HEK293T (cell line): ENCODE results near the gene CBX2.

Experiments
- BHLHE40 ChIP-seq: fragments of 450-650 bp; IDR thresholded peaks from 2 replicates; pipeline ENCODE4 v1.6.1; 2016; ENCODE audit warnings: mild to moderate bottlenecking, moderate library complexity, borderline replicate concordance
- ELF4 ChIP-seq: fragments of 450-650 bp; IDR thresholded peaks from 2 replicates; pipeline ENCODE4 v1.6.1; 2017; ENCODE audit warnings: antibody characterized with exemption
- FOXA1 ChIP-seq: fragments of 450-650 bp; IDR thresholded peaks from 2 replicates; pipeline ENCODE4 v1.6.1; 2016; ENCODE audit warnings: mild to moderate bottlenecking
- FOXK2 ChIP-seq: fragments of 450-650 bp; IDR thresholded peaks from 2 replicates; pipeline ENCODE4 v1.6.1; 2016; ENCODE audit warnings: mild to moderate bottlenecking
- FOXM1 ChIP-seq: fragments of 450-650 bp; IDR thresholded peaks from 2 replicates; pipeline ENCODE4 v1.6.1; 2017; ENCODE audit warnings: mild to moderate bottlenecking, borderline replicate concordance
- HDGF ChIP-seq: fragments of 450-650 bp; IDR thresholded peaks from 2 replicates; pipeline ENCODE4 v1.6.1; 2017; ENCODE audit warnings: antibody characterized with exemption, borderline replicate concordance
- SP1 ChIP-seq: fragments of 450-650 bp; IDR thresholded peaks from 2 replicates; pipeline ENCODE4 v1.6.1; 2017
- TARDBP ChIP-seq: fragments of 450-650 bp; IDR thresholded peaks from 2 replicates; pipeline ENCODE4 v1.6.1; 2016
- TF ChIP-seq, protein P1 (sequence below): fragments of 450-650 bp; IDR thresholded peaks from 2 replicates; pipeline ENCODE4 v1.6.1; 2016

DNA sequence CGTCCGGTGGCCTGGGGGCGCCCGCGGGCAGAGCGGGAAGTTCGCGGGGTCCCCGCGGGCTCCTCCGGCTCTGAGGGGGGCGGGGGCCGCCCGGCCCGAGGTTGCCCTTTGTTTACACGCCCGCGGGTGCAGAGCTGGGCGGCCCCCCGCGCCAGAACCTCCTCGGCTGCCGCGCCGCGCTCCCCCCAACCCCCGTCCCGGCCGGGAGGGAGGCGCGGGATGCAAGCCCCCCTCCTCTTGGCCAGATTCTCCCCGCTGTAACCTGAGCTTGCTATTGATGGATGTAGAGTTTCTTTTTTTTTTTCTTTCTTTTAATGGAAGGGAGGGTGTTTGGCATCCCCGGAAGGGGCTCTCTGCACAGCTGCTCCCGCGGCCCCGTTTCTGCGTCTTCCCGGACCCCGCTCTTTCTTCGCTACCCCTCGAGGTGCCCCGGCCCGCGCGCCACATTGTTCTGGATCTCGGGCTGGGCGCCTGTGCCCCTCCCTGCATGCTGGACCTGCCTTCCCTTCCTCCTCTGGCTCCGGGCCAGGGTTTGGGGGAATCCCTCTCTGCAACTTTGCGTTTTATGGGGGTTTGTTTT lies 646 bp downstream of the CBX2 start:
- TF ChIP-seq, protein P1, sequence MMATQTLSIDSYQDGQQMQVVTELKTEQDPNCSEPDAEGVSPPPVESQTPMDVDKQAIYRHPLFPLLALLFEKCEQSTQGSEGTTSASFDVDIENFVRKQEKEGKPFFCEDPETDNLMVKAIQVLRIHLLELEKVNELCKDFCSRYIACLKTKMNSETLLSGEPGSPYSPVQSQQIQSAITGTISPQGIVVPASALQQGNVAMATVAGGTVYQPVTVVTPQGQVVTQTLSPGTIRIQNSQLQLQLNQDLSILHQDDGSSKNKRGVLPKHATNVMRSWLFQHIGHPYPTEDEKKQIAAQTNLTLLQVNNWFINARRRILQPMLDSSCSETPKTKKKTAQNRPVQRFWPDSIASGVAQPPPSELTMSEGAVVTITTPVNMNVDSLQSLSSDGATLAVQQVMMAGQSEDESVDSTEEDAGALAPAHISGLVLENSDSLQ = no peak
- TF ChIP-seq FOXM1 (0 out of 2 replicates have a peak, but pooled peaks have one; percentile 30), SP1 (no peak), TARDBP (no peak), FOXK2 (no peak), FOXA1 (no peak), ELF4 (no peak), BHLHE40 (no peak), HDGF (no peak)
